ENCODE measurements around the gene RALGAPA2. TPM values are rescaled to one million over a fixed set of nuclear protein-coding genes. Genes with fewer than 3 reads are reported as not detected.

Gene RALGAPA2
- total and polyA plus RNA-seq, 2 donors from 2014 or later = 5.9 to 66.7 TPM

- no peak overlapping the region for H3K27ac ChIP-seq (ENCODE audit: low read depth in 2 of 2, low read length in 2 of 2)
- no peaks in the 10 kb centered on the region for H3K9me3 ChIP-seq (ENCODE audit: control insufficient read depth in 2 of 3, insufficient read depth in 1 of 3, low read length in 3 of 3)
- H3K27me3 ChIP-seq (ENCODE audit: control insufficient read depth, insufficient read depth, low read length) = no peaks in the 10 kb centered on the region
- H3K36me3 ChIP-seq (ENCODE audit: control insufficient read depth in 2 of 3, insufficient read depth in 3 of 3, low read length in 3 of 3) = peaks cover 0 to 18% (median 11%) of the 10 kb centered on the region in 3 donors
- H3K4me1 ChIP-seq (ENCODE audit: control insufficient read depth in 2 of 3, insufficient read depth in 2 of 3, low read depth in 1 of 3, low read length in 3 of 3) = no peaks in the 10 kb centered on the region
- no peak overlapping the region for H3K9ac ChIP-seq (ENCODE audit: low read length in 3 of 3)
- no peak overlapping the region for H3K4me3 ChIP-seq (ENCODE audit: low read length in 3 of 3)
- FAIRE-seq = no peak
- intact Hi-C loops (cut with DNase I) = no loop called here
- no peak for DNase-seq
- TF ChIP-seq, protein P1, sequence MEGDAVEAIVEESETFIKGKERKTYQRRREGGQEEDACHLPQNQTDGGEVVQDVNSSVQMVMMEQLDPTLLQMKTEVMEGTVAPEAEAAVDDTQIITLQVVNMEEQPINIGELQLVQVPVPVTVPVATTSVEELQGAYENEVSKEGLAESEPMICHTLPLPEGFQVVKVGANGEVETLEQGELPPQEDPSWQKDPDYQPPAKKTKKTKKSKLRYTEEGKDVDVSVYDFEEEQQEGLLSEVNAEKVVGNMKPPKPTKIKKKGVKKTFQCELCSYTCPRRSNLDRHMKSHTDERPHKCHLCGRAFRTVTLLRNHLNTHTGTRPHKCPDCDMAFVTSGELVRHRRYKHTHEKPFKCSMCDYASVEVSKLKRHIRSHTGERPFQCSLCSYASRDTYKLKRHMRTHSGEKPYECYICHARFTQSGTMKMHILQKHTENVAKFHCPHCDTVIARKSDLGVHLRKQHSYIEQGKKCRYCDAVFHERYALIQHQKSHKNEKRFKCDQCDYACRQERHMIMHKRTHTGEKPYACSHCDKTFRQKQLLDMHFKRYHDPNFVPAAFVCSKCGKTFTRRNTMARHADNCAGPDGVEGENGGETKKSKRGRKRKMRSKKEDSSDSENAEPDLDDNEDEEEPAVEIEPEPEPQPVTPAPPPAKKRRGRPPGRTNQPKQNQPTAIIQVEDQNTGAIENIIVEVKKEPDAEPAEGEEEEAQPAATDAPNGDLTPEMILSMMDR (IDR thresholded peaks at IDR 0.05; ENCODE audit: borderline replicate concordance, extremely low read depth, insufficient read depth) = no peak
Observed at GRCh38 chr20:20606881-20607280, 105.6 kb downstream of the RALGAPA2 start.

- H3K4me3 ChIP-seq (ENCODE audit: low read length in 3 of 3) = no peak overlapping the region
- no peaks in the 10 kb centered on the region for H3K9me3 ChIP-seq (ENCODE audit: control insufficient read depth in 2 of 3, insufficient read depth in 1 of 3, low read length in 3 of 3)
- H3K4me1 ChIP-seq (ENCODE audit: control insufficient read depth in 2 of 3, insufficient read depth in 2 of 3, low read depth in 1 of 3, low read length in 3 of 3) = no peaks in the 10 kb centered on the region
- no peak for FAIRE-seq
- DNase-seq = peak in 1 of 5 donors; percentile 4
- intact Hi-C loops (cut with DNase I) = no loop called here
- TF ChIP-seq, protein P1 (IDR thresholded peaks at IDR 0.05; ENCODE audit: borderline replicate concordance, extremely low read depth, insufficient read depth) = no peak
- H3K36me3 ChIP-seq (ENCODE audit: control insufficient read depth in 2 of 3, insufficient read depth in 3 of 3, low read length in 3 of 3) = peaks cover 0 to 18% (median 11%) of the 10 kb centered on the region in 3 donors
- no peak overlapping the region for H3K9ac ChIP-seq (ENCODE audit: low read length in 3 of 3)
- H3K27ac ChIP-seq (ENCODE audit: low read depth in 2 of 2, low read length in 2 of 2) = no peak overlapping the region
- H3K27me3 ChIP-seq (ENCODE audit: control insufficient read depth, insufficient read depth, low read length) = no peaks in the 10 kb centered on the region
Observed at GRCh38 chr20:20606050-20606449, 106.4 kb downstream of the RALGAPA2 start.

DNA sequence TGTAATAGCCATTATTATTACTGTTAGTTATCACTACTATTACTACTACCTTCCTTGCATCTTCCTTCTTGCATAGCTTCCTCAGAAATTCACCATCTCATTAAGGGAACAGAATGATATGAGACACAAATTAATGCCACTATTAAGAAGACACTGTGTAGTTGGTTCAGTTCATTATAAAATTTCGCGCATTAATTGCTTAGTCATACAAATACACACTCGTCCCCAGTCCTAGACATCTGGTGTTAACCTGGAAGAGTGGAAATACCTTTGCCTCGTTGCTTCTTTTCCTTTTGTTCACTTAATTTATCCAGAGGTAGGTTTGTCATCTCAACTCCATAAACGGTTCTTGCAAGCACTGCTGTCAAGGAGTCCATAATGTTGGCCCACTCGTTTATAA is 107.5 kb downstream of the RALGAPA2 start:
- TF ChIP-seq, protein P1 (IDR thresholded peaks at IDR 0.05; ENCODE audit: borderline replicate concordance, extremely low read depth, insufficient read depth) = no peak
- no peaks in the 10 kb centered on the region for H3K9me3 ChIP-seq (ENCODE audit: control insufficient read depth in 2 of 3, insufficient read depth in 1 of 3, low read length in 3 of 3)
- intact Hi-C loops (cut with DNase I) = no loop called here
- no peak overlapping the region for H3K4me3 ChIP-seq (ENCODE audit: low read length in 3 of 3)
- H3K27ac ChIP-seq (ENCODE audit: low read depth in 2 of 2, low read length in 2 of 2) = no peak overlapping the region
- peaks cover 0 to 18% (median 11%) of the 10 kb centered on the region in 3 donors for H3K36me3 ChIP-seq (ENCODE audit: control insufficient read depth in 2 of 3, insufficient read depth in 3 of 3, low read length in 3 of 3)
- DNase-seq = no peak
- no peaks in the 10 kb centered on the region for H3K27me3 ChIP-seq (ENCODE audit: control insufficient read depth, insufficient read depth, low read length)
- FAIRE-seq = no peak
- no peak overlapping the region for H3K9ac ChIP-seq (ENCODE audit: low read length in 3 of 3)
- H3K4me1 ChIP-seq (ENCODE audit: control insufficient read depth in 2 of 3, insufficient read depth in 2 of 3, low read depth in 1 of 3, low read length in 3 of 3) = no peaks in the 10 kb centered on the region

DNA sequence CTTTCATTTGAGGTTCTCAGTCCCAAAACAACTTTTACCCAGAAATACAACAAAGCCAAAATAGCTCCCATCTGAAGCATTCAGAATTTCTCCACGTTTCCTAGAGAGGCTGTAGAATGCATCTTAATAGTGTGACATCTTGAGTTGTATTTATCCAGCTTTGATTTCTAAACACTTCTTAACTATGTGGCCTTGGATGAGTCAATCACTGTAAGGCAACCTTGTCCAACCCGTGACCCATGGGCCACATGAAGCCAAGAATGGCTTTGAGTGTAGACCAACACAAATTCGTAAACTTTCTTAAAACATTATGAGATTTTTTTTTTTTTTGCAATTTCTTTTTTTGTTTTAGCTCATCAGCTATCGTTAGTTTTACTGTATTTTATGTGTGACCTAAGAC is 108.1 kb downstream of the RALGAPA2 start:
- DNase-seq = no peak
- H3K4me3 ChIP-seq (ENCODE audit: low read length in 3 of 3) = no peak overlapping the region
- H3K9ac ChIP-seq (ENCODE audit: low read length in 3 of 3) = no peak overlapping the region
- intact Hi-C loops (cut with DNase I) = no loop called here
- no peak for FAIRE-seq
- no peaks in the 10 kb centered on the region for H3K9me3 ChIP-seq (ENCODE audit: control insufficient read depth in 2 of 3, insufficient read depth in 1 of 3, low read length in 3 of 3)
- H3K4me1 ChIP-seq (ENCODE audit: control insufficient read depth in 2 of 3, insufficient read depth in 2 of 3, low read depth in 1 of 3, low read length in 3 of 3) = no peaks in the 10 kb centered on the region
- TF ChIP-seq, protein P1 (IDR thresholded peaks at IDR 0.05; ENCODE audit: borderline replicate concordance, extremely low read depth, insufficient read depth) = no peak
- H3K36me3 ChIP-seq (ENCODE audit: control insufficient read depth in 2 of 3, insufficient read depth in 3 of 3, low read length in 3 of 3) = peaks cover 0 to 18% (median 11%) of the 10 kb centered on the region in 3 donors
- H3K27me3 ChIP-seq (ENCODE audit: control insufficient read depth, insufficient read depth, low read length) = no peaks in the 10 kb centered on the region
- no peak overlapping the region for H3K27ac ChIP-seq (ENCODE audit: low read depth in 2 of 2, low read length in 2 of 2)

All from kidney (tissue), 14 donors.